GM18502 (cell line): ENCODE results near the gene FHIP2A.
"Not testable (repeated sequence)": the region's sequence is repeated elsewhere in the genome, so short reads cannot be mapped to it uniquely, and the experiment has no call there.

Experiments
- ATAC-seq: cut with Tn5 transposase; IDR thresholded peaks from one replicate; pipeline ENCODE4 v1.9.1; 2021; ENCODE audit warnings: mild to moderate bottlenecking; ENCODE audit not compliant: unreplicated experiment, poor library complexity

FHIP2A gene

GRCh38 chr10:114811862-114812261 lies 9.7 kb upstream of the FHIP2A start:
- ATAC-seq: no peak

- ATAC-seq: no peak
Measured at GRCh38 chr10:114815791-114816190, 5.8 kb upstream of the FHIP2A start.

- no peak for ATAC-seq
Measured at GRCh38 chr10:114816308-114816707, 5.3 kb upstream of the FHIP2A start.

GRCh38 chr10:114819322-114819721 lies 2.3 kb upstream of the FHIP2A start:
- ATAC-seq: no peak

DNA sequence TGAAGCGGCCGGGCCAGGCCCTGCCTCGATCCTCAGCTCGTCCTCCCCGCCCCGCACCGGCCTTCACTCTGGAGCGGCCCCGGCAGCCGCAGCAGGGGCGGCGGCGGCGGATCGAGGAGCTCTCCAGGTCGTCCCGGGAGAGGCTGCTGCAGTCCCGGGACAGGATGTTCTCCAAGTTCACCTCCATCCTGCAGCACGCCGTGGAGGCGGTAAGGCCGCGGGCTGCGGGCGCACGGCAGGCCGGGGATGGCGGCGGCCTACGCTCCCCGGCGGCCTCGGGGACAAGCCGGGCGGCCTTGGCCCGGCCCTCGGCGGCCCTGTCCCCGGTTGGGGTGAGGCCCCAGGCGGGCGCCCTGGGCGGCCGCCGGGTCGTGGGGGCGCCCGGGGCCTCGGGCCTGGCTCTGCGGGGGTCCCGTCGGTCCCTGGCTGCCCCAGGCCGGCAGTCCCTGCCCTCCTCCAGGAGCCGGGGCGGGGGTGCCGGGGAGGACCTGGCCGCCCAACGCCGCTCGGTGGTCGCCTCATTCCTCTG lies 399 bp downstream of the FHIP2A start:
- peak; percentile 41 for ATAC-seq

GRCh38 chr10:114822444-114823076 lies 980 bp downstream of the FHIP2A start:
- ATAC-seq: peak; percentile 25

DNA sequence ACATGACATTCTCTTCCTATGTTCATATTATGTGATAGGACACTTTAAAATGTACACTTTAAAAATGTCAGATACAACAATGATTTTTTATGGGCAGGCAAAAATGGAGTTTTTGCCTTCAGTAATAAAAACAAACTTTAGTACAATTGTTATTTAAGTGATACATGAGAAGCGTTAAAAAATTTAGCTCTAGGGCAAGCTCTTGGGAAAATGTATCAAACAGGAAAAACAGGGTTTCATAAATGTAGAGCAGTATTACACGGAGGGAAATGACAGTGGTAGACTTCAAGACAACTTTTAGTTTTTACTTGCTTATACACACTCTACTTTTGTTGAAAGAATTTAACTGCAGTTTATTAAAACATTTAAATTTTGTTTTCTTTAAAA lies 1.5 kb downstream of the FHIP2A start:
- ATAC-seq: no peak

DNA sequence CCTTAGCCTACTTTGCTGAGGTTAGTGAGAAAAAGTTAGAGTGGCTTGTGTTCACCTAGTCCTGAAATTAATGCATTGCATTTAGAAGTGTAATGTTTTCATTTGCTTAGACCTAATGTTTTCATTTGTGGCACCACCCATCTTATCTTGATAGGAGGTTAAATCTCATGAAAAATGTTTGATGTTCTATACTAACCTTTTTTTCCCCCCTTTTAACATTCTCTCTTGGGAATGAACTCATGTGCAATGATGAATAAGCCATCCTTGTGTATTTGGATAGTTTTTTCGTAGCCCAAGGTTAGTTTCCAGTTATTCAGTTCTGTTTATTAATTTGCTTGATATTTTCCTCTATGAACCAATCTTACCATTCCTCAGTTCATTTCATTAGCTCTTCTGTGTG lies 2.8 kb downstream of the FHIP2A start:
- no peak for ATAC-seq

DNA sequence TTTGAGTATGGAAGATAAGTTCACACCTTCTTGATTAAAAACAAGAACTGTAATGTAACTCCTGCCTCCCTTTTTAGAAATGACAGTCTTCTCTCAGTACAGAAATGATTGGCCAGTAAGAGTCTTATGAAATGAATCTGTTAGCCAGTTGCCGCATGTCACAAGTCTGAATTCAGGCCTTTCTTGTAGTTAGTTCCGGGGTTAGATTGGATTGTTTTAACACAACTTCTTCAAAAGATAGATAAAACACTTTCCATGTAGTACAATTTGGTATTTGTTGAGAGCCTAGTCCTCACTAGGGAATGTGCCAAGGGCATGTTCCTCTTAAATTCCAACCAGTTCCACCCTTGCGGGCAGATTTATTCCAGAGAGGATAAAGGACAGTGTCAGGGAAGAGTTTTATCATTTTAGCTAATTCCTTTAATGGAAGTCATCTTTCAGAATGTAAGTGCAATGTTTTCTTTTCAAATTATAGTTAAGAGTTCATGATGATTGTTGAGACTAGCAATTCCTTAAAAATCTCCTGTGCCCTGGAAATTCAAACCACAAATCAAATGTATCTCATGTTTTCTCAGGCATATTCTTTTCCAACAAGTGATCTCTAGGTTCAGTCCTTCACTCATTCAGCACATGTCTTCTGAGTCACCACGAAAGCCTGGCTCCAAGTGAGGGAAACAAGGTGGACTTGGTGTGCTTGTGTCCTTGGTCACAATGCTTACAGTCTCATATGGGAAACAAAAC lies 4.1 kb downstream of the FHIP2A start:
- peak; percentile 55 for ATAC-seq

- ATAC-seq: no peak
Measured at GRCh38 chr10:114829160-114829909, 7.8 kb downstream of the FHIP2A start.

GRCh38 chr10:114831186-114831867 lies 9.7 kb downstream of the FHIP2A start:
- ATAC-seq: no peak

DNA sequence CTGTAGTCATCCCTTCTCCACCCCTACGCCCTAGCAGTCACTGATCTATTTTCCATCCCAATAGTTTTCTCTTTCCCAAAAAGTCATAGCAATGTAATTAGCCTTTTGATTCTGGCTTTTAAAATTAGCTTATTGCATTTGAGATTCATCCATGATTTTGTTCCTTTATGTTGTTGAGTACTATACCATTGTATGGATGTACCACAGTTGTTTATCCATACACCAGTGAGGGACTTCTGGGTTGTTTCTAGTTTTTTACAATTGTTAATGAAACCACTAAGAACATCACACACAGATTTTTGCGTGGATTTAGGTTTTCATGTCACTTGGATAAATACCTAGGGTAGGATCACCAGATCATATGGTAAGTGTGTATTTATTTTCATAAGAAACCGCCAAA lies 16.1 kb downstream of the FHIP2A start:
- no peak for ATAC-seq

DNA sequence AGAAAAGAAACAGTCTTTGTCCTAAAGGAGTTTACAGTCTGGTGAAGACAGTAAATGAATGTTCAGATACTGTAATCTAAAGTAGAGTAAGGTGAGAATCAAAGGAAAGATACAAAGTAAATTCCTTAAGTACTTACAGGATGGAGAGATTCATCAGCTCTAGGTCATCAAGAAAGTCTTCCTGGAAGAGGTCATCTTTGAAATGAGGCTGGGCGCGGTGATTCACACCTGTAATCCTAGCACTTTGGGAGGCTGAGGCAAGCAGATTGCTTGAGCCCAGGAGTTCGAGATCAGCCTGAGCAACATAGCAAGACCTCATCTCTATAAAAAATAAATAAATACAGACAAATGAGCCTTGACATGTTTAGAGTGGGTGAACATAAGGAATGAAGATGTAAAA lies 18.3 kb downstream of the FHIP2A start:
- no peak for ATAC-seq

- ATAC-seq: no peak
Measured at GRCh38 chr10:114845978-114846693, 24.6 kb downstream of the FHIP2A start.

GRCh38 chr10:114847517-114847916 lies 25.9 kb downstream of the FHIP2A start:
- ATAC-seq: not testable (repeated sequence)

GRCh38 chr10:114849674-114850073 lies 28.1 kb downstream of the FHIP2A start:
- no peak for ATAC-seq

GRCh38 chr10:114850126-114850525 lies 28.5 kb downstream of the FHIP2A start:
- ATAC-seq: no peak

DNA sequence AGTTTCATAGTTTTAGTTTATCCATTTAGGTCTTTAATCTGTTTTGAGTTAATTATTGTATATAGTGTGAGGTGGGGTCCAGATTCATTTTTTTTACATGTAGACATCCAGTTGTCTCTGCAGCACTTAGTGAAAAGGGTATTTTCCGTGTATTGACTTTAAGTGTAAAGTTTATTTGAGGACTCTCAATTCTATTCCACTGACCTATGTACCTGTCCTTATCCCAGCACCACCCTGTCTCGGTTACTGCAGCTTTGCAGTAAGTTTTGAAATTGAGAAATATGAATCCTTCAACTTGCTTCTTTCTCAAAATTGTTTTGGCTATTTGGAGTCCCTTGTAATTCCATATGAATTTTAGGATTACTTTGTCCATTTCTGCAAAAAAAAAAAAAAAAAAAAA lies 29.8 kb downstream of the FHIP2A start:
- no peak for ATAC-seq

GRCh38 chr10:114852197-114852596 lies 30.6 kb downstream of the FHIP2A start:
- ATAC-seq: no peak

DNA sequence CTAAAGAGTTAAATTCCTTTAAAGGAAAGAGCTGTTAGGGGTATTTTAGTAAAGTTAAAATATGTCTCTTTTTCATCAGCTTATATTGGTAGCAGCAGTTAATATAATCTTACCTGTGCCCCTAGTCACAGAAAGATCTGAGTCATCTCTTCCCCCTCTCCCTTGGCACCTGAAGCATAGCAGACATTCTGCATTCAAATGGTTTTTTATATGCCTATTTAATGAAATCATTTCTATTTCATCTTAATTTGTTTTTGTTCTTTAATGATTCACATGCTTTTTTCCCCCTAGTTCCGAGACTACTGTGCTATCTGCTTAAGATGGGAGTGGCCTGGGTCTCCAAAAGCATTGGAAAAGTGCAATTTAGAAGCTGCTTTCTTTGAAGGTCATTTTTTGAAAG lies 33.3 kb downstream of the FHIP2A start:
- no peak for ATAC-seq
